Activated CD4-positive, alpha-beta T cell treated with anti-CD3 and anti-CD28 coated beads for 36 hours (primary cell): Measurements from ENCODE around the gene DPP7. TPM values are rescaled to one million over a fixed set of nuclear protein-coding genes. Genes with fewer than 3 reads are reported as not detected.
"Not testable (repeated sequence)": the region's sequence is repeated elsewhere in the genome, so short reads cannot be mapped to it uniquely, and the experiment has no call there.

Source experiments
- ATAC-seq: fragments of 200-7000 bp; cut with Tn5 transposase; one replicate; pipeline ENCODE4 v1.10.0; 2021; ENCODE audit warnings: mild to moderate bottlenecking, moderate library complexity
- CTCF ChIA-PET: fragments of 350-600 bp; sonication (Branson Sonifier 250); formaldehyde crosslinking; loops from one replicate; lab custom pipeline; 2021; ENCODE audit warnings: antibody characterized with exemption; lab: Charles Lee
- POLR2A ChIA-PET: fragments of 350-600 bp; sonication (Branson Sonifier 250); formaldehyde crosslinking; loops from one replicate; lab custom pipeline; 2021; ENCODE audit warnings: antibody characterized with exemption, inconsistent platforms; lab: Charles Lee
- DNase-seq: peaks from one replicate; pipeline ENCODE4 v3.0.0-alpha.2; 2020
- H3K27ac Mint-ChIP-seq: one replicate; pipeline ENCODE4 v1.8.0; 2021; ENCODE audit warnings: mixed read lengths
- H3K27me3 Mint-ChIP-seq: one replicate; pipeline ENCODE4 v1.8.0; 2021; ENCODE audit warnings: mixed read lengths
- H3K36me3 Mint-ChIP-seq: one replicate; pipeline ENCODE4 v1.8.0; 2021; ENCODE audit warnings: low read depth, mixed read lengths
- H3K4me1 Mint-ChIP-seq: one replicate; pipeline ENCODE4 v1.8.0; 2021; ENCODE audit warnings: mixed read lengths
- H3K4me3 Mint-ChIP-seq: one replicate; pipeline ENCODE4 v1.8.0; 2021; ENCODE audit warnings: mild to moderate bottlenecking, moderate library complexity, mixed read lengths
- H3K9me3 Mint-ChIP-seq: one replicate; pipeline ENCODE4 v1.8.0; 2021; ENCODE audit warnings: low read depth, mixed read lengths
- intact Hi-C, 2 experiments: fragments of 100-400 bp; cut with DNase I in 1 of 2; cut with micrococcal nuclease in 1 of 2; formaldehyde crosslinking; loops; one replicate each; pipeline versions ENCODE4 v1.14.2 to v1.15.1; 2022 to 2024; cut with DNase I, micrococcal nuclease
- total RNA-seq, 2 experiments: library from RNA; stranded (reverse); gene quantifications; one replicate each; pipeline ENCODE4 v1.2.3, GENCODE V29; 2021

Gene DPP7
- total RNA-seq, 2 experiments from 2014 or later: 188 to 204 TPM

DNA sequence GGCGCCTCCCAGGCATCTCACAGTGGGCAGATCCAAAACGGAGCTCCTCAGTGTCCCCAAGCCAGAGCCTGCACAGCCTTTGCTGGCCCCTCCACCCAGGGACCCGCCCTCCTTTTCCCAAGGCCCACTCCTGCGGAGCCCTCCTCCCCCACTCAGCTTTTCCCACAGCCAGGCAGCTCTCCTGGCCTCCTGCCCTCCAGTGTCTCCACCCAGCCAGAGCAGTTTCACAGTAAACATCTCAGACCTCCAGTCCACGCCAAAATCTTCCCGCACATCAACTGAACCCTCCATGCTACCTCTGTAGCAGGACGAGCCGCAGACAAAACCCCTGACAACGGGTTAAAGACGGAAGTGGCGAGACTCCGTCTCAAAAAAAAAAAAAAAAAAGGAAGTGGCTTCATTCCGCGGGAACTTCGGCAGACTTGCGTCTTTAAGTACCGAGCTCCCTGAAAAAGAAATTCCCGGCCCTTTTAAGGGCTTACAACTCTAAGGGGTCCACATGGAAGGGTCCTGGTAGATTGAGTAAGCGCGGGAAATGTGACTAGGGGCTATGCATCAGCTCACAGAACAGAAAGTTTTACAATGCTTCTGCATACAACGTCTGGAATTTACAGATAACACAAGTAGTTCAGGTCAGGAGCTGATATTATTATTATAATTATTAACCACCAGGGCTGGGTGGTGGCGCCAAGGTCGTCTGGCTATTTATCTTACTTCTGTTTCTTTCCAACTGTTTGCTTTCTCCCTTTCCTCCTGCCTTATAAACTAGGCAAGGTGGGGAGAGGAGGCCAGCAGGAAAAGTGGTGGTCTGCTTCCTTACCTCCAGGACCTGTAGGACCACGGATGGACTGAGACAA lies 13.0 kb upstream of the DPP7 start:
- H3K4me3 Mint-ChIP-seq: peak overlapping the region; percentile 89
- H3K36me3 Mint-ChIP-seq: peaks cover 11% of the 10 kb centered on the region
- ChIA-PET CTCF (interaction anchor here (0.7 to 2.0 kb wide), 8 partner anchors 32 to 109 kb away, joined by 3 to 13 read pairs (median 4); partner anchors contain the start of genes MAN1B1 and RNF224), POLR2A (interaction anchor here (0.8 kb wide), 2 partner anchors 32 to 109 kb away, joined by 3 read pairs; no protein-coding TSS in a partner anchor)
- intact Hi-C loops: loop anchor here (2.0 to 5.0 kb wide), 4 partner anchors 40 to 295 kb away; partner anchors contain the start of genes ANAPC2 (in 1 of the 2), EXD3 (in 1 of the 2), MAN1B1 (in 1 of the 2) and NOXA1 (in 1 of the 2)
- no peaks in the 10 kb centered on the region for H3K9me3 Mint-ChIP-seq
- DNase-seq (peak; percentile 56), ATAC-seq (no peak)
- peak overlapping the region; percentile 96 for H3K27ac Mint-ChIP-seq
- H3K4me1 Mint-ChIP-seq: peaks cover 24% of the 10 kb centered on the region
- no peaks in the 10 kb centered on the region for H3K27me3 Mint-ChIP-seq

DNA sequence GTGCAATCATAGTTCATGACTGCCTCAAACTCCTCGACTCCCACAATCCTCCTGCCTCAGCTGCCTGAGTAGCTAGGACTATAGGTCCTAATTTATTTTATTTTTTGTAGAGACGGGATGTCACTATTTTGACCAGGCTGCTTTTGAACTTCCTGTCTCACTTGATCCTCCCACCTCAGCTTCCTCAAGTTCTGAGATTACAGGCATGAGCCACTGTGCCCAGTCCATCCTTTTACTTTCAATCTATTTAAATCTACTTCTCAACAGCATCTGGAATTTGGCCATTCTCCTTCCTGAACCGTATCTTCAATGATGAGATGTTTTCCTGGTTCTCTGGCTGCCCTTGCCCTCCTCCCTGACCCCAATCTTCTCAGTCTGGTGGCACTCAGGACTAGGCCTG lies 12.3 kb upstream of the DPP7 start:
- no peaks in the 10 kb centered on the region for H3K9me3 Mint-ChIP-seq
- ChIA-PET CTCF (interaction anchor here (0.9 to 2.0 kb wide), 5 partner anchors 31 to 100 kb away, joined by 3 to 13 read pairs (median 4); partner anchors contain the start of gene RNF224), POLR2A (no interaction called here)
- ATAC-seq (no peak), DNase-seq (no peak)
- intact Hi-C loops: loop anchor here in 1 of 2 experiments (5.0 kb wide), 1 partner anchor 39 kb away; the partner anchor contains the start of gene MAN1B1
- H3K27me3 Mint-ChIP-seq: no peaks in the 10 kb centered on the region
- peak overlapping the region; percentile 89 for H3K4me3 Mint-ChIP-seq
- H3K36me3 Mint-ChIP-seq: peaks cover 11% of the 10 kb centered on the region
- peaks cover 30% of the 10 kb centered on the region for H3K4me1 Mint-ChIP-seq
- H3K27ac Mint-ChIP-seq: peak overlapping the region; percentile 96

DNA sequence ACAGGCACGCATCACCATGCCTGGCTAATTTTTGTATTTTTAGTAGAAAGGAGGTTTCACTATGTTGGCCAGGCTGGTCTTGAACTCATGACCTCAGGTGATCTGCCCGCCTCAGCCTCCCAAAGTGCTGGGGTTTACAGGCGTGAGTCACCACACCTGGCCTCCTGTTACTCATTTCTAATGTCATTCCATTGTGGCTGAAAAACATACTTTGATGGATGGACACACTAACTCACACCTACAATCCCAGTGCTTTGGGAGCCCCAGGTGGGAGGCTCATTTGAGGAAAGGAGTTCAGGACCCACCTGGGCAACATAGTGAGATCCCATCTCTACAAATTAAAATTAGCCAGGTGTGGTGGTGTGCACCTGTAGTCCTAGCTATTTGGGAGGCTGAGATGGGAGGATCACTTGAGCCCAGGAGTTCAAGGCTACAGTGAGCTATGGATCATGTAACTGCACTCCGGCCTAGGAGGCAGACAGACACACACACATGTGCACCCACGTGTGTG lies 9.5 kb upstream of the DPP7 start:
- peaks cover 11% of the 10 kb centered on the region for H3K36me3 Mint-ChIP-seq

DNA sequence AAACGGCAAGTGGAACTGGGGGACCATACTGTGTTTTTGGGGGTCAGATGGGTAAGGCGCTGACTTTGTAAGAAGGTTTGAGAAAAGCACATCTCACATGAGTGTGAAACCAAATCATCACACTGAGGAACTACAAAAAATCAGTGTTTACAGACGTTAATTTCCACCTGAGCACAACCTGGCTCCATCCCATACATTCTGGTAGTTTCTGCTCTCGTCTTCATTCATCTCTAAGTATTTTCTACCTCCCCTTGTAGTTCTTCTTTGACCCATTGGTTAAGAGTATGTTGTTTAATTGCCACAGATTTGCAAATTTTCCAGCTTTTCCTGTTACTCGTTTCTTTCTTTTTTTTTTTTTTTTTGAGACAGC lies 8.9 kb upstream of the DPP7 start:
- no peaks in the 10 kb centered on the region for H3K9me3 Mint-ChIP-seq
- H3K4me1 Mint-ChIP-seq: peaks cover 33% of the 10 kb centered on the region
- peaks cover 8% of the 10 kb centered on the region for H3K36me3 Mint-ChIP-seq
- CTCF ChIA-PET: interaction anchor here (1.0 to 1.2 kb wide), 6 partner anchors 11 to 103 kb away, joined by 3 to 5 read pairs (median 4); partner anchors contain the start of genes RNF224 and SSNA1
- ATAC-seq (no peak), DNase-seq (no peak)
- intact Hi-C loops: no loop called here
- POLR2A ChIA-PET: interaction anchor here (0.7 kb wide), 1 partner anchor 397 kb away, joined by 6 read pairs; no protein-coding TSS in a partner anchor
- no peak overlapping the region for H3K27ac Mint-ChIP-seq
- H3K27me3 Mint-ChIP-seq: no peaks in the 10 kb centered on the region
- no peak overlapping the region for H3K4me3 Mint-ChIP-seq

More for the DNA sequence above, 9.5 kb upstream of the DPP7 start:
- H3K4me3 Mint-ChIP-seq, H3K27me3 Mint-ChIP-seq, intact Hi-C loops, H3K27ac Mint-ChIP-seq, ATAC-seq, DNase-seq, H3K9me3 Mint-ChIP-seq: not testable (repeated sequence)
- ChIA-PET CTCF (interaction anchor here (1.0 to 1.1 kb wide), 2 partner anchors 11 to 103 kb away, joined by 3 read pairs; partner anchors contain the start of gene RNF224), POLR2A (interaction anchor here (0.7 kb wide), 1 partner anchor 397 kb away, joined by 6 read pairs; no protein-coding TSS in a partner anchor)
- peaks cover 33% of the 10 kb centered on the region for H3K4me1 Mint-ChIP-seq

DNA sequence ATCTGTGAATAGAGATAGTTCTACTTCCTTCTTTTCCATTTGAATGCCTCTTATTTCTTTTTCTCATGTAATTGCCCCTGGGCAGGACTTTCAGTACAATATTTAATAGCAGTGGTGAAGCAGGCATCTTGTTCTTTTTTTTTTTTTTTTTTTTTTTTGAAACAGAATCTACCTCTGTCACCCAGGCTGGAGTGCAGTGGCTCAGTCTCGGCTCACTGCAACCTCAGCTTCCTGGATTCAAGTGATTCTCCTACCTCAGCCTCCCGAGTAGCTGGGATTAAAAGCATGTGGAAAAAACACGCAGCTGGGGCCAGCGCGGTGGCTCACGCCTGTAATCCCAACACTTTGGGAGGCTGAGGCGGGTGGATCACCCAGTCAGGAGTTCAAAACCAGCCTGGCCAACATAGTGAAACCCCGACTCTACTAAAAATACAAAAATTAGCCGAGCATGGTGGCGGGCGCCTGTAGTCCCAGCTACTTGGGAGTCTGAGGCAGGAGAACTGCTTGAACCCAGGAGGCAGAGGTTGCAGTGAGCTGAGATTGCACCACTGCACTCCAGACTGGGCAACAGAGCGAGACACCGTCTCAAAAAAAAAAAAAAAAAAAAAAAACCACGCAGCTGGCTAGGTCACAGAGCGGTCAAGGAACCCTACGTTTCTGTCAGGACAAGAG lies 8.4 kb upstream of the DPP7 start:
- H3K4me3 Mint-ChIP-seq, POLR2A ChIA-PET, H3K9me3 Mint-ChIP-seq, H3K27me3 Mint-ChIP-seq, intact Hi-C loops, H3K27ac Mint-ChIP-seq, H3K36me3 Mint-ChIP-seq, DNase-seq, ATAC-seq: not testable (repeated sequence)
- peaks cover 29% of the 10 kb centered on the region for H3K4me1 Mint-ChIP-seq
- CTCF ChIA-PET: interaction anchor here (0.8 to 1.2 kb wide), 6 partner anchors 27 to 114 kb away, joined by 3 to 5 read pairs (median 4); partner anchors contain the start of genes RNF224 and SSNA1

DNA sequence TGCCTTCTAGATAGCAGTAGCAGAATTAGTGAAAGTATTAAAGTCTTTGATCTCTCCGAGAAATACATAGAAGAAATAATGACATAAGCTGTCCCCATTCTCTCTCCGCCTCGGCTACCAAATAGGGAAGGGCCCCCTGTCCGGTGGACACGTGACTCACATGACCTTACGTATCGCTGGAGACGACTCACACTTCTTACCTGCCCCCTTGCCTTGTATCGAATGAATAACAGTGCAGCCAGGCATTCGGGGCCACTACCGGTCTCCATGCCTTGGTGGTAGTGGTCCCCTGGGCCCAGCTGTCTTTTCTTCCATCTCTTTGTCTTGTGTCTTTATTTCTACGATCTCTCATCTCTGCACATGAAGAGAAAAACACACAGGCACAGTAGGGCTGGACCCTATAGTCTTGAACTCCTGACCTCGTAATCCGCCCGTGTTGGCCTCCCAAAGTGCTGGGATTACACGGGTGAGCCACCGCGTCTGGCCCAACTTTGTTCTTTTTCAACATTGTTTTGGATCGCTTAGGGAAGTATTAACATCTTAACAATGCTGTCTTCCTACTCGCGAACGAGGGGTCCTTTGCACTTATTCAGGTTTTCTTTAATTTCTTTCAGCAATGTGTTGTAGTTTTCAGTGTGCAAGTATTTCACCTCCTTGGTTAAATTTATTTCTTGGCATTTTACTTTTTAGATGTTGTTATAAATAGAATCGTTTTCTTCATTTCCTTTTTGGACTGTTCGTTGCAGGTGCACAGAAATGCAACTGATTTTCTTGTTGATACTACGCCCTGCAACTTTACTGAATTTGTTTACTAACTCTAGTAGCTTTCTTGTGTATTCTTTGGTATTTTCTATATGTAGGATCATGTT lies 7.6 kb upstream of the DPP7 start:
- H3K9me3 Mint-ChIP-seq, H3K27me3 Mint-ChIP-seq, H3K4me3 Mint-ChIP-seq, H3K27ac Mint-ChIP-seq, DNase-seq, intact Hi-C loops, H3K36me3 Mint-ChIP-seq, POLR2A ChIA-PET: not testable (repeated sequence)
- H3K4me1 Mint-ChIP-seq: peaks cover 25% of the 10 kb centered on the region
- CTCF ChIA-PET: interaction anchor here (0.8 to 1.2 kb wide), 5 partner anchors 26 to 115 kb away, joined by 3 to 5 read pairs (median 4); partner anchors contain the start of gene SSNA1
- peak; percentile 33 for ATAC-seq

DNA sequence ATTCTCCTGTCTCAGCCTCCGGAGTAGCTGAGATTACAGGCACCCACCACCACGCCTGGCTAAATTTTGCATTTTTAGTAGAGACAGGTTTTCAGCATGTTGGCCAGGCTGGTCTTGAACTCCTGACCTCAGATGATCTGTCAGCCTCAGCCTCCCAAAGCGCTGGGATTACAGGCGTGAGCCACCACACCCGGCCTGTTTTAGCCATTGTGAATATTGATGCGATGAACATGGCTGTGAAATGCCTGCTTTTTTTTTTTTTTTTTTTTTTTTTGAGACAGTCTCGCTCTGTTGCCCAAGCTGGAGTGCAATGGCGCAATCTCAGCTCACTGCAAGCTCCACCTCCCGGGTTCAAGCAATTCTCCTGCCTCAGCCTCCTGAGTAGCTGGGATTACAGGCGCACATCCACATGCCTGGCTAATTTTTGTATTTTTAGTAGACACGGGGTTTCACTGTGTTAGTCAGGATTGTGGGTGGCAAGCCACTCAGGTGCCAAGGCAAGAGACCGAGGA lies 3.6 kb upstream of the DPP7 start:
- ATAC-seq, H3K9me3 Mint-ChIP-seq, DNase-seq, H3K27me3 Mint-ChIP-seq, H3K4me3 Mint-ChIP-seq, H3K36me3 Mint-ChIP-seq, H3K27ac Mint-ChIP-seq: not testable (repeated sequence)
- POLR2A ChIA-PET: interaction anchor here (0.7 to 0.8 kb wide), 2 partner anchors 83 to 97 kb away, joined by 3 to 5 read pairs; no protein-coding TSS in a partner anchor
- peaks cover 18% of the 10 kb centered on the region for H3K4me1 Mint-ChIP-seq
- intact Hi-C loops: loop anchor here (1.0 kb wide), 2 partner anchors 105 to 109 kb away; partner anchors contain the start of gene RNF224 (in 2 of the 2)
- CTCF ChIA-PET: interaction anchor here (0.6 to 1.5 kb wide), 9 partner anchors 11 to 291 kb away, joined by 3 to 7 read pairs (median 3); partner anchors contain the start of genes CYSRT1 and SSNA1

DNA sequence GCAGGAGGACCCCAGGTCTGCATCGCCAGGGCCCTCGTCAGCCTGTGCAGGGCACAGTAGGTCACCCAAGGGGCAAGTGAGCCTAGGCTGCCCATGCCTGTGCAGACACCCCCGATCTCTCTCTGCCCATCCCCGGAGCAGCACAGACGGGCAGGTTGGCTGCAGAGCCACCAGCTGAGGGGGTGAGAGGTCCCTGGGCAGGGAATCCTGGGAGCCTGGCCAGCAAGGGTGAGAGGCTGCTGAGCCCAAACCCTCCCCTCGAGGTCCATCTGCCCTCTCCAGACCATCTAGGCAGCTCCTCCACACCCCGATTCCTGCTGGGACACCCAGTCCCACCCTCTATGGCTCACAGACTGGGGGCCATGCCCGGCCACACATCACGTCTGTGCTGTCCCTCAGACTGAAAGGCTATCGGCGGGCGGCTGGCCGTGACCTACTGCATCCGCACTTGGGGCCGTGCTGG lies 2.8 kb upstream of the DPP7 start:
- intact Hi-C loops: no loop called here
- ATAC-seq: no peak
- DNase-seq: no peak
- POLR2A ChIA-PET: no interaction called here
- Mint-ChIP-seq H3K9me3 (no peaks in the 10 kb centered on the region), H3K36me3 (peaks cover 8% of the 10 kb centered on the region), H3K27me3 (no peaks in the 10 kb centered on the region), H3K27ac (no peak overlapping the region), H3K4me3 (no peak overlapping the region), H3K4me1 (peaks cover 17% of the 10 kb centered on the region)
- CTCF ChIA-PET: interaction anchor here (0.7 to 1.5 kb wide), 3 partner anchors 83 to 291 kb away, joined by 3 to 7 read pairs (median 3); no protein-coding TSS in a partner anchor

DNA sequence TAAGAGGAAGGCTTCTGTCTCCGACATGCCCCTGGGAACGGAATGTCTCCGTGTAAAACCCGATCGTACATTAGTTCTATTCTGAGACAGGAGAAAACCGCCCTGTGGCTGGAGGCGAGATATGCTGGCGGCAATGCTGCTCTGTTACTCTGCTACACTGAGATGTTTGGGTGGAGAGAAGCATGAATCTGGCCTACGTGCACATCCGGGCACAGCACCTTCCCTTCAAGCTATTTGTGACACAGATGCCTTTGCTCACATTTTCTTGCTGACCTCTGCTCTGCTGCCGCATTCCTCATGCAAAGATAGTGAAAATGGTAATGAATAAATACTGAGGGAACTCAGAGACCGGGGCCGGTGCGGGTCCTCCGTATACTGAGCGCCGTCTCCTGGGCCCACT lies 2.2 kb upstream of the DPP7 start:
- Mint-ChIP-seq H3K9me3 (no peaks in the 10 kb centered on the region), H3K27me3 (no peaks in the 10 kb centered on the region), H3K4me1 (peaks cover 13% of the 10 kb centered on the region), H3K27ac (no peak overlapping the region), H3K4me3 (no peak overlapping the region), H3K36me3 (peaks cover 8% of the 10 kb centered on the region)
- CTCF ChIA-PET: no interaction called here
- POLR2A ChIA-PET: no interaction called here
- ATAC-seq (no peak), DNase-seq (no peak)
- intact Hi-C loops: no loop called here
